GM12878 (cell line): ENCODE results near the gene ZNF467. TPM values are rescaled to one million over a fixed set of nuclear protein-coding genes. Genes with fewer than 3 reads are reported as not detected.

Experiments used
- ATAC-seq: fragments of 200-7000 bp; cut with Tn5 transposase; 3 replicates; pipeline ENCODE4 v1.9.1; 2020; ENCODE audit warnings: mild to moderate bottlenecking, moderate library complexity
- BruUV-seq: library from RNA; stranded (reverse); fragments of 400-500 nt; replicated peaks from 2 replicates; lab custom pipeline; 2021; lab: Mats Ljungman, UMichigan
- CTCF ChIA-PET: fragments of 300-600 bp; sonication (Branson Sonifier 250); formaldehyde crosslinking; extraction: SDS; loops from one replicate; lab custom pipeline; 2021; ENCODE audit warnings: inconsistent platforms; lab: Yijun Ruan, JAX
- POLR2A ChIA-PET: fragments of 350-600 bp; formaldehyde crosslinking; extraction: SDS; loops from one replicate; lab custom pipeline; 2021; ENCODE audit warnings: inconsistent platforms; lab: Charles Lee
- RAD21 ChIA-PET: fragments of 300-600 bp; sonication (Branson Sonifier 250); formaldehyde crosslinking; loops from one replicate; lab custom pipeline; 2023; ENCODE audit warnings: antibody characterized with exemption; ENCODE audit not compliant: unreplicated experiment; lab: Charles Lee
- SMC1A ChIA-PET: fragments of 300-600 bp; sonication (Branson Sonifier 250); formaldehyde crosslinking; loops from one replicate; lab custom pipeline; 2023; ENCODE audit not compliant: unreplicated experiment, uncharacterized antibody; lab: Charles Lee
- DNase-seq: peaks from one replicate; pipeline ENCODE4 v3.0.0-alpha.2; 2011; ENCODE audit warnings: low read depth, low spot score
- FAIRE-seq: peaks from 3 replicates; lab custom pipeline; 2011; peaks lifted over from hg19 to GRCh38; lab: Jason Lieb, UNC
- H2AFZ ChIP-seq: 2 replicates; pipeline ENCODE4 v1.6.0; 2011; ENCODE audit warnings: low read depth, low read length, control low read depth; ENCODE audit not compliant: control insufficient read depth
- H3K27ac ChIP-seq: 2 replicates; pipeline ENCODE4 v1.5.1; 2011; ENCODE audit warnings: control low read depth; ENCODE audit not compliant: control insufficient read depth, insufficient read depth
- H3K27me3 ChIP-seq, 2 experiments: replicated peaks in 1 of 2; 2 replicates each; pipeline versions ENCODE4 v1.6.0 to v1.6.1; 2011; ENCODE audit warnings: low read length in 1 of 2; ENCODE audit not compliant: control insufficient read depth in 2 of 2, insufficient read depth in 2 of 2
- H3K36me3 ChIP-seq, 2 experiments: 2 replicates each; pipeline ENCODE4 v1.5.1; 2011; ENCODE audit warnings: low read length in 1 of 2; ENCODE audit not compliant: control insufficient read depth in 2 of 2, insufficient read depth in 2 of 2
- H3K4me1 ChIP-seq: 2 replicates; pipeline ENCODE4 v1.6.1; 2011; ENCODE audit warnings: mild to moderate bottlenecking, low read length, moderate library complexity, mixed read lengths; ENCODE audit not compliant: control insufficient read depth, insufficient read depth
- H3K4me2 ChIP-seq: 2 replicates; pipeline ENCODE4 v1.6.0; 2011; ENCODE audit warnings: control low read depth; ENCODE audit not compliant: control insufficient read depth, insufficient read depth
- H3K4me3 ChIP-seq: fragments of 200-600 bp; sonication (generic); 2 replicates; pipeline ENCODE4 v1.5.1; 2016
- H3K79me2 ChIP-seq: 2 replicates; pipeline ENCODE4 v1.6.0; 2011; ENCODE audit warnings: low read length; ENCODE audit not compliant: control insufficient read depth, insufficient read depth
- H3K9ac ChIP-seq: 2 replicates; pipeline ENCODE4 v1.8.0; 2011; ENCODE audit warnings: low read length, control low read depth, mixed read lengths; ENCODE audit not compliant: control insufficient read depth, insufficient read depth
- H3K9me3 ChIP-seq: replicated peaks from 3 replicates; pipeline ENCODE4 v1.5.1; 2011; ENCODE audit warnings: mild to moderate bottlenecking, low read length; ENCODE audit not compliant: control insufficient read depth, insufficient read depth
- H4K20me1 ChIP-seq: 2 replicates; pipeline ENCODE4 v1.6.0; 2011; ENCODE audit not compliant: control insufficient read depth, insufficient read depth
- ATF3 ChIP-seq: IDR thresholded peaks from 2 replicates; pipeline ENCODE4 v1.6.1; 2011; ENCODE audit warnings: low read depth, mild to moderate bottlenecking, low read length, moderate library complexity, borderline replicate concordance; ENCODE audit errors: extremely low read depth
- WGBS: methylation state at CpG from one replicate; pipeline ENCODE4 v1.1.6; 2016; ENCODE audit warnings: low lambda C conversion rate; ENCODE audit not compliant: insufficient replicate concordance, insufficient coverage; ENCODE audit errors: missing lambda C conversion rate; 5-methylcytosine and 5-hydroxymethylcytosine counted together
- in situ Hi-C: fragments of 300-500 bp; cut with MboI; formaldehyde crosslinking; loops from 9 replicates; pipeline ENCODE4 v1.14.3; 2018; ENCODE audit warnings: mixed read lengths
- intact Hi-C: fragments of 100-400 bp; cut with micrococcal nuclease; formaldehyde crosslinking; loops from one replicate; pipeline ENCODE4 v1.14.2; 2022; ENCODE audit not compliant: unreplicated experiment
- polyA plus RNA-seq, 11 experiments: library from polyadenylated mRNA; depleted of rRNA in 4 of 11; unstranded in 6 of 11; stranded (reverse) in 5 of 11; fragments of >200 nt; fragmentation: Nextera tagmentation in 4 of 11; fragmentation: Illumina TruSeq in 1 of 11; extraction: Ambion mirVana in 4 of 11; extraction: Trizol in 1 of 11; gene quantifications; 1 replicate in 1 of 11; 2 replicates in 10 of 11; pipeline versions ENCODE4 v1.2.1 to v1.2.3, GENCODE V29; 2011 to 2016; ENCODE audit warnings: inconsistent platforms in 2 of 11, missing spikeins in 2 of 11, low read depth in 1 of 11
- total RNA-seq, 4 experiments: library from RNA; depleted of rRNA in 3 of 4; stranded (reverse); fragments of >200 nt in 3 of 4; fragmentation: Illumina TruSeq in 1 of 4; extraction: Trizol in 1 of 4; gene quantifications; 2 replicates each; pipeline versions ENCODE4 v1.2.1 to v1.2.3, GENCODE V29; 2013 to 2021
- TF ChIP-seq, protein P1 (sequence below): fragments of 150-350 bp; IDR thresholded peaks from 2 replicates; pipeline ENCODE4 v1.6.1; 2016; ENCODE audit warnings: low read depth, low read length

Gene ZNF467
- total and polyA plus RNA-seq, 10 of the 15 experiments (the other 5 are each of a cell fraction or from before 2014, with no cell fraction given): not detected

GRCh38 chr7:149732111-149732561, 41.3 kb downstream of the ZNF467 start:
- H3K27ac ChIP-seq: no peak overlapping the region
- peaks cover 0 to 7% of the 10 kb centered on the region in 2 experiments; a peak in 2 of 4 replicates for H3K36me3 ChIP-seq
- H3K9ac ChIP-seq: no peak overlapping the region
- ChIA-PET CTCF (interaction anchor here (0.9 kb wide), 1 partner anchor 69 kb away, joined by 3 read pairs; no protein-coding TSS in a partner anchor), SMC1A (interaction anchor here (1.6 kb wide), 1 partner anchor 10 kb away, joined by 6 read pairs; no protein-coding TSS in a partner anchor), POLR2A (no interaction called here), RAD21 (interaction anchor here (1.5 kb wide), 1 partner anchor 69 kb away, joined by 4 read pairs; no protein-coding TSS in a partner anchor)
- ATAC-seq: no peak
- H4K20me1 ChIP-seq: no peaks in the 10 kb centered on the region
- H2AFZ ChIP-seq: no peak overlapping the region
- FAIRE-seq: no peak
- BruUV-seq: TSS peak; percentile 31
- no peak for DNase-seq
- no peaks in the 10 kb centered on the region for H3K27me3 ChIP-seq
- H3K79me2 ChIP-seq: no peaks in the 10 kb centered on the region
- no peak overlapping the region for H3K4me3 ChIP-seq
- intact Hi-C loops (no loop called here), in situ Hi-C loops (no loop called here)
- 90% methylated on average over 10 of the region's 10 CpGs for WGBS
- no peaks in the 10 kb centered on the region for H3K9me3 ChIP-seq
- no peak for TF ChIP-seq ATF3
- TF ChIP-seq, protein P1, sequence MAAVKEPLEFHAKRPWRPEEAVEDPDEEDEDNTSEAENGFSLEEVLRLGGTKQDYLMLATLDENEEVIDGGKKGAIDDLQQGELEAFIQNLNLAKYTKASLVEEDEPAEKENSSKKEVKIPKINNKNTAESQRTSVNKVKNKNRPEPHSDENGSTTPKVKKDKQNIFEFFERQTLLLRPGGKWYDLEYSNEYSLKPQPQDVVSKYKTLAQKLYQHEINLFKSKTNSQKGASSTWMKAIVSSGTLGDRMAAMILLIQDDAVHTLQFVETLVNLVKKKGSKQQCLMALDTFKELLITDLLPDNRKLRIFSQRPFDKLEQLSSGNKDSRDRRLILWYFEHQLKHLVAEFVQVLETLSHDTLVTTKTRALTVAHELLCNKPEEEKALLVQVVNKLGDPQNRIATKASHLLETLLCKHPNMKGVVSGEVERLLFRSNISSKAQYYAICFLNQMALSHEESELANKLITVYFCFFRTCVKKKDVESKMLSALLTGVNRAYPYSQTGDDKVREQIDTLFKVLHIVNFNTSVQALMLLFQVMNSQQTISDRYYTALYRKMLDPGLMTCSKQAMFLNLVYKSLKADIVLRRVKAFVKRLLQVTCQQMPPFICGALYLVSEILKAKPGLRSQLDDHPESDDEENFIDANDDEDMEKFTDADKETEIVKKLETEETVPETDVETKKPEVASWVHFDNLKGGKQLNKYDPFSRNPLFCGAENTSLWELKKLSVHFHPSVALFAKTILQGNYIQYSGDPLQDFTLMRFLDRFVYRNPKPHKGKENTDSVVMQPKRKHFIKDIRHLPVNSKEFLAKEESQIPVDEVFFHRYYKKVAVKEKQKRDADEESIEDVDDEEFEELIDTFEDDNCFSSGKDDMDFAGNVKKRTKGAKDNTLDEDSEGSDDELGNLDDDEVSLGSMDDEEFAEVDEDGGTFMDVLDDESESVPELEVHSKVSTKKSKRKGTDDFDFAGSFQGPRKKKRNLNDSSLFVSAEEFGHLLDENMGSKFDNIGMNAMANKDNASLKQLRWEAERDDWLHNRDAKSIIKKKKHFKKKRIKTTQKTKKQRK: no peak
- no peak overlapping the region for H3K4me2 ChIP-seq
- no peaks in the 10 kb centered on the region; the same call in 1 of the 2 replicates for H3K4me1 ChIP-seq
